CD14-positive monocyte (primary cell): Measurements from ENCODE around the gene SLC39A10. TPM values are rescaled to one million over a fixed set of nuclear protein-coding genes. Genes with fewer than 3 reads are reported as not detected.

Source experiments
- DNase-seq, 3 donors: peaks; one replicate each; pipeline ENCODE4 v3.0.0-alpha.2; 2011 to 2022
- H2AFZ ChIP-seq: 2 replicates; pipeline ENCODE4 v1.6.0; 2012; ENCODE audit warnings: mild to moderate bottlenecking, low read depth, low read length, inconsistent platforms; ENCODE audit not compliant: insufficient read depth, poor library complexity, severe bottlenecking
- H3K27ac ChIP-seq, 2 donors: 1 replicate in 1 of 2; 2 replicates in 1 of 2; pipeline ENCODE4 v1.5.1; 2012 to 2013; ENCODE audit warnings: low read length in 2 of 2, control low read depth in 1 of 2, inconsistent platforms in 1 of 2, low read depth in 1 of 2, mild to moderate bottlenecking in 1 of 2
- H3K27me3 ChIP-seq, 2 donors: one replicate each; pipeline versions ENCODE4 v1.6.0 to v1.6.1; 2011 to 2013; ENCODE audit warnings: low read length in 2 of 2; ENCODE audit not compliant: control insufficient read depth in 2 of 2, insufficient read depth in 2 of 2
- H3K36me3 ChIP-seq, 2 donors: replicated peaks in 1 of 2; 1 replicate in 1 of 2; 2 replicates in 1 of 2; pipeline versions ENCODE4 v1.5.1 to v1.6.1; 2012 to 2013; ENCODE audit warnings: low read length in 2 of 2, control low read depth in 1 of 2, inconsistent platforms in 1 of 2, mild to moderate bottlenecking in 1 of 2; ENCODE audit not compliant: insufficient read depth in 2 of 2, control insufficient read depth in 1 of 2
- H3K4me1 ChIP-seq, 2 donors: 1 replicate in 1 of 2; 2 replicates in 1 of 2; pipeline versions ENCODE4 v1.5.1 to v1.6.1; 2012 to 2013; ENCODE audit warnings: low read length in 2 of 2, control low read depth in 1 of 2, inconsistent platforms in 1 of 2, mild to moderate bottlenecking in 1 of 2, moderate library complexity in 1 of 2; ENCODE audit not compliant: insufficient read depth in 2 of 2, control insufficient read depth in 1 of 2
- H3K4me2 ChIP-seq: replicated peaks from 2 replicates; pipeline ENCODE3; 2012; ENCODE audit warnings: low read length, moderate library complexity, mild to moderate bottlenecking; ENCODE audit not compliant: poor library complexity, severe bottlenecking; ENCODE audit errors: extremely low read depth
- H3K4me3 ChIP-seq, 3 experiments: fragments of 200-600 bp in 1 of 3; sonication (generic) in 1 of 3; replicated peaks in 1 of 3; 1 replicate in 2 of 3; 2 replicates in 1 of 3; pipeline ENCODE4 v1.5.1; 2011 to 2013; ENCODE audit warnings: low read length in 3 of 3, mild to moderate bottlenecking in 3 of 3, control low read depth in 2 of 3, low read depth in 2 of 3, inconsistent platforms in 1 of 3, moderate library complexity in 1 of 3
- H3K79me2 ChIP-seq: 2 replicates; pipeline ENCODE4 v1.6.0; 2012; ENCODE audit warnings: mild to moderate bottlenecking, control low read depth, inconsistent platforms, low read length, moderate library complexity; ENCODE audit not compliant: insufficient read depth
- H3K9ac ChIP-seq: 2 replicates; pipeline ENCODE4 v1.6.0; 2017; ENCODE audit warnings: low read length, mild to moderate bottlenecking; ENCODE audit not compliant: insufficient read depth, poor library complexity, severe bottlenecking
- H3K9me3 ChIP-seq, 2 donors: replicated peaks in 1 of 2; 1 replicate in 1 of 2; 2 replicates in 1 of 2; pipeline versions ENCODE4 v1.5.1 to v1.6.1; 2012 to 2013; ENCODE audit warnings: low read length in 2 of 2, control low read depth in 1 of 2; ENCODE audit not compliant: control insufficient read depth in 1 of 2, insufficient read depth in 1 of 2
- H4K20me1 ChIP-seq: 2 replicates; pipeline ENCODE4 v1.6.0; 2012; ENCODE audit warnings: mild to moderate bottlenecking, low read length, control low read depth, moderate library complexity; ENCODE audit not compliant: insufficient read depth
- H3K27ac Mint-ChIP-seq, 7 donors: one replicate each; pipeline ENCODE4 v1.8.0; 2020; ENCODE audit warnings: mild to moderate bottlenecking in 7 of 7, mixed read lengths in 7 of 7, moderate library complexity in 6 of 7, inconsistent platforms in 2 of 7
- H3K27me3 Mint-ChIP-seq, 3 donors: one replicate each; pipeline ENCODE4 v1.8.0; 2021 to 2022; ENCODE audit warnings: low read depth in 3 of 3, mild to moderate bottlenecking in 3 of 3, mixed read lengths in 3 of 3, moderate library complexity in 3 of 3, inconsistent platforms in 1 of 3
- H3K36me3 Mint-ChIP-seq, 2 donors: one replicate each; pipeline ENCODE4 v1.8.0; 2020; ENCODE audit warnings: mixed read lengths in 2 of 2, inconsistent platforms in 1 of 2, mild to moderate bottlenecking in 1 of 2
- H3K4me1 Mint-ChIP-seq: one replicate; pipeline ENCODE4 v1.8.0; 2020; ENCODE audit warnings: mild to moderate bottlenecking, mixed read lengths
- H3K4me3 Mint-ChIP-seq, 2 donors: one replicate each; pipeline ENCODE4 v1.8.0; 2020; ENCODE audit warnings: mild to moderate bottlenecking in 2 of 2, mixed read lengths in 2 of 2, moderate library complexity in 1 of 2
- H3K9me3 Mint-ChIP-seq, 7 donors: one replicate each; pipeline ENCODE4 v1.8.0; 2020 to 2022; ENCODE audit warnings: mixed read lengths in 7 of 7, mild to moderate bottlenecking in 6 of 7, moderate library complexity in 6 of 7, inconsistent platforms in 2 of 7
- CTCF ChIP-seq: fragments of 200-600 bp; IDR thresholded peaks from one replicate; pipeline ENCODE4 v1.8.0; 2022; ENCODE audit warnings: antibody characterized with exemption, mild to moderate bottlenecking
- WGBS: methylation state at CpG from one replicate; pipeline ENCODE4 v1.1.5; 2013; ENCODE audit warnings: missing lambda C conversion rate; ENCODE audit not compliant: insufficient coverage; 5-methylcytosine and 5-hydroxymethylcytosine counted together
- intact Hi-C, 2 donors: fragments of 100-400 bp; cut with micrococcal nuclease; formaldehyde crosslinking; loops; one replicate each; pipeline versions ENCODE4 v1.15.0 to v1.15.1; 2023
- polyA plus RNA-seq, 3 donors: library from polyadenylated mRNA; depleted of rRNA in 1 of 3; unstranded in 2 of 3; stranded (reverse) in 1 of 3; fragments of 300-500 nt in 2 of 3; fragments of >200 nt in 1 of 3; fragmentation: Illumina TruSeq in 2 of 3; gene quantifications; 1 replicate in 2 of 3; 2 replicates in 1 of 3; pipeline ENCODE4 v1.2.3, GENCODE V29; 2012 to 2021

The SLC39A10 gene
- polyA plus RNA-seq, 3 donors: 5.2 to 6.9 (median 5.2) TPM

GRCh38 chr2:195696012-195696411 is 39.0 kb downstream of the SLC39A10 start:
- no peak overlapping the region for H3K9ac ChIP-seq
- H3K79me2 ChIP-seq: no peaks in the 10 kb centered on the region
- peaks cover 0 to 8% of the 10 kb centered on the region in 2 donors for H3K36me3 ChIP-seq
- DNase-seq: no peak
- H4K20me1 ChIP-seq: no peaks in the 10 kb centered on the region
- peaks cover 24 to 53% of the 10 kb centered on the region in 2 donors for H3K36me3 Mint-ChIP-seq
- peaks cover 4% of the 10 kb centered on the region for H3K4me1 Mint-ChIP-seq
- no peaks in the 10 kb centered on the region for H3K27me3 ChIP-seq
- no peaks in the 10 kb centered on the region for H3K27me3 Mint-ChIP-seq
- no CpG with 5 or more reads among the region's 1 CpG for WGBS
- H3K4me1 ChIP-seq: no peaks in the 10 kb centered on the region
- H3K4me3 Mint-ChIP-seq: no peak overlapping the region
- no peak overlapping the region for H3K4me2 ChIP-seq
- peaks cover 15 to 27% of the 10 kb centered on the region in 2 donors for H3K9me3 ChIP-seq
- H2AFZ ChIP-seq: no peak overlapping the region
- no peak overlapping the region for H3K27ac Mint-ChIP-seq
- no peak for TF ChIP-seq CTCF
- H3K27ac ChIP-seq: no peak overlapping the region
- peaks cover 23 to 48% (median 30%) of the 10 kb centered on the region in 7 donors for H3K9me3 Mint-ChIP-seq
- intact Hi-C loops: no loop called here
- H3K4me3 ChIP-seq: no peak overlapping the region

GRCh38 chr2:195697681-195698220 is 40.7 kb downstream of the SLC39A10 start:
- no peak overlapping the region for H3K4me3 Mint-ChIP-seq
- H3K4me3 ChIP-seq: no peak overlapping the region
- peaks cover 2% of the 10 kb centered on the region for H3K4me1 Mint-ChIP-seq
- H4K20me1 ChIP-seq: no peaks in the 10 kb centered on the region
- no peak overlapping the region for H3K27ac Mint-ChIP-seq
- no peaks in the 10 kb centered on the region for H3K27me3 ChIP-seq
- no peak overlapping the region for H3K9ac ChIP-seq
- H3K4me2 ChIP-seq: no peak overlapping the region
- H2AFZ ChIP-seq: no peak overlapping the region
- H3K79me2 ChIP-seq: no peaks in the 10 kb centered on the region
- no peaks in the 10 kb centered on the region for H3K27me3 Mint-ChIP-seq
- H3K9me3 Mint-ChIP-seq: peaks cover 22 to 44% (median 33%) of the 10 kb centered on the region in 7 donors
- H3K9me3 ChIP-seq: peaks cover 20 to 34% of the 10 kb centered on the region in 2 donors
- H3K4me1 ChIP-seq: no peaks in the 10 kb centered on the region
- no peak for DNase-seq
- H3K27ac ChIP-seq: no peak overlapping the region
- H3K36me3 Mint-ChIP-seq: peaks cover 17 to 55% of the 10 kb centered on the region in 2 donors
- intact Hi-C loops: no loop called here
- peaks cover 0 to 8% of the 10 kb centered on the region in 2 donors for H3K36me3 ChIP-seq
- WGBS: no CpG with 5 or more reads among the region's 3 CpGs
- no peak for TF ChIP-seq CTCF
